HG03439 (cell line): ENCODE results near the gene ASTN1.

Experiments
- ATAC-seq: cut with Tn5 transposase; IDR thresholded peaks from one replicate; pipeline ENCODE4 v1.9.1; 2021; ENCODE audit warnings: mild to moderate bottlenecking, moderate library complexity; ENCODE audit not compliant: unreplicated experiment

The ASTN1 gene

DNA sequence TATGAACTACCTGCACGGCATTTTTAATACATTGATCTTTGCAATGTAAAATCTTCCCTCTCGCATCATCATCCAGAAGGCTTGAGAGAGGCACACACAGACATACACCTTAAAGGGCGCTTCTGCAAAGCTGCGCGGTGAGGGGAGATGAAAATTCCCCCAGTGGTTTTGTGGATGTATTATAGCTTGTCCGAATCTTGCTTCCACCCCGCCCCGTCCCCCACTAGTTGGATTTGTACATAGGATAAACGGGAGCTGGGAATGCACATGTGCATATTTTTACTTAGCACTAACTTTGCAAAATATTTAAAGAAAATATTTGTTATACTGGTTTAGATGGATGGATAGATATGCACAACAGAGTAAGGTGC is 542 bp upstream of the ASTN1 start:
- ATAC-seq: no peak

DNA sequence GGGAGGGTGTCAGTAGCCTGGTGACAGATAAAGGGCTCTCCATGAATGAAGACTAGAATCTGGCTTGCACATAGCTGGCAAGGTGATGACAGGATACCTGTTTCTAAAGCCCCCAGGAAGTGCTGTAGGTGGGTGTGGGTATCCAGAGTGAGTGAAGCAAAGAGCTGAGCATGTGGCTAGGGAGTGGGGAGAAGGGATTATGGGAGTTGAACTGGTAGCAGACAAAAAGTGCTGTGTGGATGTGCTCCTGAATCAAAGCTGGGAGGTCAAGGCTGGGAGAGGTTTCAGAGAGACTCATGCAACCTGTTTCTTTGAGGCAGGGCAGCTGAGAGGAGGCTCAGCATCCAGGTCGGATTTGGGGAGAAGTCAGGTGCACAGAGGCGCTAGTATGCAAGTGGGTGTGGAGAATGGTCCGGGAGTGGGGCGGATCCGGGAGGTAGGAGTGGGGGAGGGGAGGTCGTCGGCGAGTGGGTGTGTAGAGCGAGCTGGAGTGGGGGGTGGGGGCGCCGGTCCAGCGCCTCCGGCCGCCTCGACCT is 600 bp downstream of the ASTN1 start:
- no peak for ATAC-seq

DNA sequence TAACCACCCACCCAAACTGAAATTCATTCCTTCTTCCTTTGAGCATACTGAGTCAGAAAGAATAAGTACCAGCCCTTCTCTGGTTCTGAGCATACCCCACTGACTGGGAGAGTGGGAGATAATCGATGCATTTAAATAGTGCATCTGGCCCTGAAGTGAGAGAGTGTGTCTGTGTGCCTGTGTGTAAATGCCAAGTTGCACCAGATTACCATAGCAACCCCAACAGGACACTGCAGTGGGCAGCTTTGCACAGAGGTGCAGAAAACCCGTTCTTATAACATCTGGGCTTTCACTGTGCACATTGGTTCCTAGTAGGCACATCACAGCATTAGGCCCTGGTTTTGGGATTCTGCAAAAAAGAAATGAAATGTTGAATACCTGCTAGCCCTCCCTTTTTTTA is 2.3 kb downstream of the ASTN1 start:
- no peak for ATAC-seq

DNA sequence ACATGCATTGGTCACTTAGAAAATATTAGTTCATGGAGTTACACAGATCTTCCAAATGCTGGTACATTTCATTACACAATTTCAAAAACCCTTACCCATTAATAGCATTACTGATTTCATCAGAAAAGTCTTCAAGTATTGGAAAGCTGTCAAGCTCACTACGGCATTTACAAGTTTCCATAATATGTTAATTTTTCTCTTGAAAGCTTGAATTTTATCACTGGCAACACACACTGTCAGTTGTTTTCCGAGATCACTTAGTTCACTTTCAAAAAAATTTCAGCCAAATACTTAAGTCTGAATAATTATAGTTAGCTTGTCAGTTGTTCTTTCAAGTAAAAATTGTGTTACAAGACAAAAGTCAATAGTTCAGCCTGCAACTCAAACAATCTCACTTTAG is 18.0 kb downstream of the ASTN1 start:
- no peak for ATAC-seq

DNA sequence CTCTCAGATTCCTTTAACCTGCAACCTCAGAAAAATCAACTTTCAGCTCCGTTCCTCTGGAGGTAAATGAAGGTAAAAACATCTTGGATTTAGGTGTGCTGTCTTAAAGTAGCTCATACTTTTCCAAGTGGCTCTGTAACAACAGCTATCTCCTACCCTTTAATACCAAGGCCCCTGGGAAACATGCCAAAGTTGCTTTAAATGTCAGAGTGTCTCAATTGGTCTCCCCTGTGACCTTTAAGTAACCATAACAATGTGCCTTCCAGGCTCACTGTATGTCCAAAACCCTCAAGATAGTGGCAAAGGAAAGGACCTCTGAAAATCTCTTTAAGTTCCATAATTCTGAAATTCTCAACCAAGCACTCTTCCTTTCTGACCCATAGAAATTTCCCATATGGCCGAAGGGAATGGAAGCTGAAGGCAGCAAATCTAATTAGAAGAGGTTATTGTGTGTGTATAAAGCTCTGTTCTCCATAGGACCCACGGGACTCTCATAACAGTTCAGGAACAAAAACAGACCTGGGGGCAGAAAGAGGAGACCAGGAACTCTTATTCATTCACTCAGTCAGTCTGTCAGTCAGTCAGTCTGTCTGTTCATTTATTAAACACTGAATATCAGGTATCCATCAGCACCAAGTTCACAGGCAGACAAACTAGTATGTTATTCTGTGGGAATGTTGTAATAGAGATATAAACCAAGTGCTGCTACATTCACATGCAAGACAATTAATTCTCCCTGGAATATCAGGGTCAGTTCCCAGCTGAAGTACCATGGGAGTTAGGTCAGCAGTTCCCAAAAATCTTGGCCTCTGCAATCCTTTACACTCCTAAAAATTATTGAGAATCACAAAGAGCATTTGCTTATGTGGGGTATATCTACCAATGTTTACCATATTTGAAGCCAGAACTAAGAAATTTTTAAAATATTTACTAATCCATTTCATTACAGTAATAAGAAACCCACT is 19.1 kb downstream of the ASTN1 start:
- ATAC-seq: no peak

DNA sequence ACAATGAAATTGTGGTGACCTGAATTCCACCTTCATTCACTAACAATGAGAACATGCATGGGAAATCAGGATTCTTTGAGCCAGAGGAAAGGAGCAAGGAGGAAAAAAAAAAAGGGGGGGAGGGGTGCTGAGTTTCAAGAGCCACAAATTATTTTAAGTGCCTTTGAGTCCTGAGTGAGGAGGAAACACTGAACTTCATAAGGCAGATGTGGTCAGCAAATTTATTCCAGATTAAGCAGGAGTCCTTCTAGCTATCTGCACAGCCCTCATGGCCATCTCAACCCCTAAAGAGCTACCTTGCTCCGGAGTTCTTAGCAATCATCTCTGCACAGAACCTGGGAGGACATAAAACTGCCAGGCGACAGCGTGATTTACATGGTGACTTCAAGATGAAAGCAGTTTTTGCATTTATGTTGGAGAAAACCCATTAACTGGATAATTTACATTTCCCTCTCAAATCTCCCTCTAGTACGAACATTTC is 21.7 kb downstream of the ASTN1 start:
- no peak for ATAC-seq

DNA sequence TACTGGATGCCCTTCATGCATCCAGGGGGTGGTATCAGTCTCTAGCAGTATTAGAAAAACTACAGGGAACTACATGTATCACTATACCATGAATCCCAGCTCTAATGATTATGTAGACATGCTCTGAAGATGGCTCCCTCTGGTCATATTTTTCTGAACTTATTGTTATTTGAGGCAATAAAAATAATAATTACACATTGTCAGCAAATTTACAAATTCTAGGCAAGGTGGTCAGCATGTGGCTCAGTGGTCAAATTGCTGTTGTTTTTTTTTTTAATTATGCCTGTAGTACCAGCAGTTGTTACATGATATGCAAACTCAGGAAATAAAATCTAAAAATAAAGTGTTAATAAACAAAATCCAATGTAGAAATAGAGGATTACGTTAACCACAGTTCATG is 22.5 kb downstream of the ASTN1 start:
- no peak for ATAC-seq

DNA sequence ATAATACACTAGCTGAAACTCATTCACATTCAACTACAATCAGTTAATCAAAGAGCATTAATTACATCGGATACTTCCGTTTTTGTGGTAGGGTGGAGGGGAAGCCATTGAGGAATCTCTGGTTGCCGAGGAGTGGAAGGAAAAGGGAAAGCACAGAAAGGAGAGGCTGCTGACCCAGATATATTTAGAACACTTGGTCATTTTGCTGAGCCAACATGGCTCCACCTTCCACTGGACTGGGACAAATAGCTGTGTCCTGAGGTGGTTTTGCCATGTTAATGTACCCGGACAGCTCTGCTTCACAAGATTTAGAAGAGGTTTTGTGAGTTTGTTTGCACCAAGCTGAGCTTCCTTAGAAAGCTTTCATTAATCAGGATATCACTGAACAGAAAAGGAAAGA is 26.2 kb downstream of the ASTN1 start:
- ATAC-seq: no peak

DNA sequence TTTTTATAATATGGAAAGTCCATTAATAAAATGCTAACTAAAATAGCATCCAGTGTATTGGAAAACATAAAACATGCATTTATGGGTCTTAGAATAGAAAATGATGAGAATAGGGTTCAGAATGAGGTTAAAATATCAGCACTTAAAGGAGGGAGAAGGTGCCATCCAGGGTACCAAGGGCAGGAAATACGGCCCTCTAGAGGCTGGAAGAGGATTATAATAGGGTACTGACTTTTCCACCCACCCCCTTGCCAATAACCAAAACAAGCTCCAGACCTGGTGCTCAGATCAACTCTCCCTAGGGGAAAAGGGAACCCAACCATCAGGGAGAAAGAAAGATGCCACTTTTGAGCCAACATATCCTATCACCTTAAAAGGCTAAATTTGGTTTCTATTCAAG is 26.7 kb downstream of the ASTN1 start:
- no peak for ATAC-seq

DNA sequence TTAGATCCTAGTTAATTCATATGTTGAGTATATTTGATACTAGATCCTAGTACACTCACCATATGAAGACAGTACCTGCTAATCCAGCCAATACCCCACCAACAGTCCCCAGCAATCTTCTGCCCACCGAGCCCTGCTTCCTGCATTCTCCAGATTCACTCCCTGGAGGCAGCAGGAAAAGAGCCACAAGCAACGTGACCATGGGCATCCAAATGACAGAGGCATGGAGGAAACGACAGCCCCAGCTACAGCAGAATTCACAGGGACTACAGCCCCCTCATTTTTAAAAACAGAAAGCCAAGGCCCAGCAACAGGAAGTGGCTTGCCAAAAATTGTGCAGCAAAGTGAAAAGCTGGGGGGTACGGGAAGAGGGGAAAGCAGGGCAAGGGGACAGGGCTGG is 29.3 kb downstream of the ASTN1 start:
- no peak for ATAC-seq

DNA sequence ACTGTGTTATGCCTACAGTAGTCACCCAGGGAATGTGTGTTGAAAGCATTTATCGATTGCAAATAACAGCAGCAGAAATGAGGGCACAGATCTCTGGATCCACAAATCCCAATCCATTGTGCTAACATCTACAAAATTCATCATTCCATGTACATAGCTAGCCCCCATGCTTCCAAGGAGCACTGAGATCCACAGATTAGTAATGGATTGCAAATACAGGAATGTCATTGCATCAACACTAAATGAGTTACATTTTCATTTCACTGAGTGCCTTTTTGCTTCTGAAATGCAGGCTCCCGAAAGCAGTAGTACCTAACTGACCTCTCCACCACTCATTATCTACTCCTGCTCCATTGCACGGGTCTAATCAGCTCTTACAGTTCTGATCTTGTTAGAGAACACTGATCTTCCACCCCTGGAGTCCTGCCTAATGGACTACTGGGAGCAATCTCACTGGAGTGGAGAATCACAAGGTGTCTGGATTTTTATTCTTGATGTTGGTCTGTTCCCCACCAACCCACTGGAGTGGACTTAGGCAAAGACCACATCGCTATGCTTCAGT is 30.5 kb downstream of the ASTN1 start:
- ATAC-seq: no peak

DNA sequence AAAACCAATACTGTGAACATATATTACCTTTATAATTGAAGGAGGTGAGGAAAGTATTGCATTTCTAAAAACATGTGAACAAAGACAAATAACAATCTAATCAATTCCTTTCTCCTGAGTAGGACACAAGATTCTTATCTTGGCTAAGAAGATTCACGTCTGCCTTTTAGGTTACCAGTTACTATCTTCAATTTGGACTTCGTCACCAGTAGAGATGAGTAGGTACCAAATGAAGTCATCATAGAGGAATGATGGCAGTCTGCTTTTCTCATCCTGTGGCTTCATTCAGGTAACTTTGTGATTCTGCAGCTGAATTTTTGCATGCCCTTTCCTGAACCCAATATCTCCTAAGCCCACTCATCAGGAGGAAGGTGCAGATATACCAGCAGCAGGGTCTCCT is 32.4 kb downstream of the ASTN1 start:
- ATAC-seq: no peak

DNA sequence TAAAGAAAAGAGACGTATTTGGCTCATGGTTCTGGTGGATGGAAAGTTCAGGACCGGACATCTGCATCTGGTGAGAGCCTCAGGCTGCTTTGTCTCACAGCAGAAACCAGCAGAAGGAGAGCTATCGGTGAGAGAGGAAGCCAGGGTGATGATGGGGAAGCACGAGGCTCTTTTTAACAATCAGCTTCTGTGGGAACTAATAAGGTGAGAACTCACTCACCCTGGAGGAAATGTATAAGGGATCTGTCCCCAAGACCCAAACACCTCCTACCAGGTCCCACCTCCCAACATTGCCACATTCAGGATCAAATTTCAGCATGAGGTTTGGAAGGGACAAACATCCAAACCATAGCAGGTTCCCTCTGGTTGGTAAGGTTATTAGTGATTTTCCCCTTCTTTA is 32.8 kb downstream of the ASTN1 start:
- no peak for ATAC-seq

DNA sequence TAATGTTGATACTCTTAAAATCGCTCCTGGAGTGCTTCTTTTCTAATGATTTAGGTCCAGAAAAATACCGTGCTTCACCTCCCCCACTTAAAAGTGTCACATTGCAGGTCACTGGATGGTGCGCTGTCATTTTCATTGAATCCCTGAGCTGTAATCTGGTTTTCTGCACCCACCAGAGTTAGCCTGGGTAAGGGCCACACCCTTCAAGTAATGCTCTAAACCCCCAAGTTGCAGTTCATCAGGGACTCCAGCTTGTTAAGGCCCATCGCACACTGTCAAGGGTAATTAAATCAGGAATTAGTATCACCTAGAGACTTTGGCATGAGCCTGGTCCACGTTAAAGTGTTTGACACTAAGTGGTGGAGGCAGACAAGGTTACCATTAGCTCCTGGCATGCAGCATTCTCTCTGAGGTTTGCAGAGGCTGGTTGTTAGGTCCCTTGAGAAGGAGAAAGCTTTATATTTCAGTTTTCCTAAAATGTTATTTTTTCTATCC is 34.0 kb downstream of the ASTN1 start:
- no peak for ATAC-seq

DNA sequence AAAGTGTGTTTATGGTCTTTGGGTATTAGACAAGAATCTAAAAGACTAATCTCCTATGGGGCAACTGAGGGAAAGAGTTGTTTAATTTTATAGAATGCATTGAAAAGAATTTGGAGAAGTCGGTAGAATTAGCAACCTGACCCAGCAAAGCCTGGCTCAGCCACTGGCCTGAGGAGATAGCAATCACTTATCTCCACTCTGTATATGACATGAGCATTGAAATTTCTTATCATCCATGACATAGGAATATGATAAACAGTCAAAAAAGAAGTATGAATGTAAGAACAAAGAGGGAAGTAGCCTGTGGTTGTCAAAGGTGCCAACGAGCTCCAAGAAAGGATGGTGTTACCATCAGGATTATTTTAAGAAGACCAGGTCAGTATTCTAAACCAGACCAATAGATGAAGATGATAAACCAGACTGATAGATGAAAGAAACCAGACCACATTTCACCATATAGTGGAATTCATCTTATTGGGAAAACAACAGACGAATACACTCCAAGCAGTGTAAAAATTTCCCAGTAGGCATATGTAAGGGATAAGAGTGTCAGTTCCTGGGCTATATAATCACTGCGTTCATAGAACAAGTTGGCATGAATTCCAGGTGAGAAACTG is 35.7 kb downstream of the ASTN1 start:
- no peak for ATAC-seq

DNA sequence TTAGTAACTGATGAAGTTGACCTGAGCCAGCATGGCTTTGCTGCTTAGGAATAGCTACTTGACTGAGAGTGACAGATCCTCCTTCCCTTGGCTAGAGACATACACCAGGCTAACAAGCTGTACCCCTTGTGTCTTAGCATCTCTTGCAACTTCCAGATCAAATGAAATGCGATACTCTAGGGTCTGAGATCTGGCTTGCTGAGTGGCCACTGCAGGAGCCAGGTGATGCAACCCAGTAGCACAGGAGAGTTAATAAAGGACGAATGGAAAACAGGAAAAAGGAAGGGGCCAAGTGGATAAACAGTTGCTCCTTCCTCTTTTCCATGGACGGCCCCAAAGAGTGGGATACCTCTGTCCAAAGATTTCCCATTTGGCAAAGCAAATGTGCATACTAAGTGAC is 38.2 kb downstream of the ASTN1 start:
- ATAC-seq: no peak

DNA sequence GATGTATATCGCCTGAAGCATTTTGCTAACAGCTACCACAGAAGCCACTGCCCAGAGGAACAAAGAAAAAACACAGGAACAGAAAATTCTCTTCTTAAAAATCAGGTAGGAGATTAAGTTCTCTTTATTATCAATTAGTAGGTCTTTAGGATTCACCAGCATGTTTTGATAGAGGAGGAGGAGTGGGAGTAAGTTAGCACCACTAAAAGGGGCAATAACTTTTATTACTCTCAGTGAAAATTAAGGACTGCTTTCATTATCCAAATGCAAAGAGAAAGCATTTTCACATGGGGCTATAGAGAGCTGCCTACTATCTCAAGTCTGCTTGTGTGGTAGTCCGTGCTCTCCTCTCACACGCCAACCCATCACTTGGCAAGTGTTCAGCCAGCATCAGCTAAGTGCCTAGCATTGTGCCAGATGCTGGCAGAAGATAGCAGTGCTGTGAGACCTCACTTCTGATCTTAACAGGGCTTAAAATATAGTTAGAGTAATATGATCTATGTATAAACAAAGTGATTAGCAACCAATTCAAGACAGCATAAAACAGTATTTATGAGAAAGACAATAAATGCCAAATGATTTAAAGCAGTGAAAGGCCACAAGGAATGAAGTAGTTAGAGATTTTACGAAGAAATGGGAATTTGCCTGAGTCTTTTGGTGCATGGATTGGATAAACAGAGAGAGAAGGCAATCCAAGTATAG is 39.8 kb downstream of the ASTN1 start:
- ATAC-seq: no peak

DNA sequence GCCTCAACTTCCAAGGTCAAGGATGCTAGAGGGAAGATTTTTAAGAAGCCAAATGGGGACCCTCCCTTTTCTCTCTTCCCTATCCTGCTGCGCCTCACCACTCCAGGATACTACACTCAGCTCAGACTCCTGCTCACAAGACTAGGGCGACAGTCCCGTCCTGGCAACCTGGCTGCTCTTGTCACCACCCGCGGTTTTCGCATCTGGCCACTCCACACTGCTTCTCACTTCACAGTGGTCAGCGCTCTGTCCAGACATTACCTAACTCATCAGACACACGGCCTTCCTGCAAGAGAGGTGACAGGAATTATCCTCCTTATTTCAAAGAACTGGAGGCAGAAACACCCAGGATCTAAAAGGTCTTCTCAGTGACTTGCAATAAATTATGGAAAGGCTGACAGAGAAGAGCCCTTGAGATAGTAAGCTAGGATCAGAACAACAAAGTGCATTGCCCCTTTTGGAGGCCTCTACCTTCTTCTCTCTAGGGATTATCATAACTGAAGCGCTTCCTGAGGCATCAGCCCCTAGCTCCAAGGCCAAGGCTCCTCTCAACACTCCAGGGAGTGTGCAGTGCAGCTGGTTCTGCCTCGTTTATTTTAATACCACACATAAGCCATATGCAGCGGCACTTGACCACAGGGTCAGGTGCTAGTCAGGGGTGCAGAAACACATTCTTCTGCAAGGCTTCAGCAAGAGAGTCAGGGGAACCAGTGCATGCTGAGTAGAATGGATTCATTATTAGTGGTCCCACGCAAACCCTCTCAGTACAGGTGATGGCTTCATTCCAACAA is 41.9 kb downstream of the ASTN1 start:
- ATAC-seq: no peak

DNA sequence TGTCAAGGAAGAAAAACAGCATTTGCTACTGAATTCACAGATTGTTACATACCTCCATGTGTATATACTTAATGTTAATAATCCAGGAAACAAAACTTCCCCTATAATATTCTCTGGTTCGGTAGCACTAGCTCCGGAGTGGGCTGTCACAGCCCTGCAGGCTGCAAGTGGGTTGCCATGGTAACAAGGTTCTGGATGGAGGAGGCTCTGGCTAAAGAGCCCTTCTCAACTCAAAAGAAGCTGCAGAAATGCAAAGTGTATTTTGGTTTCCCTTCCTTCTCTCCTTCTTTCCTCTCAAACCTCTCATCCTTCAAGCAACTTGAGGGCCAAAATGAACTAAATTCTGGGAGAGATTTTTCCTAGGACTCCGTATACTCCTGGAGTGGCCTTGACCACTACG is 45.2 kb downstream of the ASTN1 start:
- ATAC-seq: no peak

DNA sequence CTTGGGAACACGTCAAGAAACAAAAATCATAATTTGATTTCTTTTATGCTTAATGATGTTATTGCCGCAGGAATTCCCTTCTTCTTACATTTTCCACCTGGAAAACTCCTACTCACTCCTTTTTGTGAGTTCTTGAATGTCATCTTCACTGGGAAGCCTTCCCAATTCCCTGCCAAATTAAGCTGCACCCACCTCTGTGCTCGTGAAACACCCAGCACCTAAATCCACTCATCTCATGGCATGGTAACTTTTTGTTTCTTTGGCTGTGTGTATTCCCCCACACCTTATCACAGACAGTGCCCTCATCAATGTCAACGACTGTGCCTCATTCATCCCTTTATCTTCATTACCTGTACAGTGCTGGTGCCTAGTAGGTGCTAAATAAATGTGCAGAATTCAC is 45.6 kb downstream of the ASTN1 start:
- no peak for ATAC-seq
